DMS79 (cell line): Measurements from ENCODE around the gene PLXNA4.

ENCODE experiments used
- DNase-seq: peaks from one replicate; lab custom pipeline; 2025; lab: John Stamatoyannopoulos, UW

The PLXNA4 gene

DNA sequence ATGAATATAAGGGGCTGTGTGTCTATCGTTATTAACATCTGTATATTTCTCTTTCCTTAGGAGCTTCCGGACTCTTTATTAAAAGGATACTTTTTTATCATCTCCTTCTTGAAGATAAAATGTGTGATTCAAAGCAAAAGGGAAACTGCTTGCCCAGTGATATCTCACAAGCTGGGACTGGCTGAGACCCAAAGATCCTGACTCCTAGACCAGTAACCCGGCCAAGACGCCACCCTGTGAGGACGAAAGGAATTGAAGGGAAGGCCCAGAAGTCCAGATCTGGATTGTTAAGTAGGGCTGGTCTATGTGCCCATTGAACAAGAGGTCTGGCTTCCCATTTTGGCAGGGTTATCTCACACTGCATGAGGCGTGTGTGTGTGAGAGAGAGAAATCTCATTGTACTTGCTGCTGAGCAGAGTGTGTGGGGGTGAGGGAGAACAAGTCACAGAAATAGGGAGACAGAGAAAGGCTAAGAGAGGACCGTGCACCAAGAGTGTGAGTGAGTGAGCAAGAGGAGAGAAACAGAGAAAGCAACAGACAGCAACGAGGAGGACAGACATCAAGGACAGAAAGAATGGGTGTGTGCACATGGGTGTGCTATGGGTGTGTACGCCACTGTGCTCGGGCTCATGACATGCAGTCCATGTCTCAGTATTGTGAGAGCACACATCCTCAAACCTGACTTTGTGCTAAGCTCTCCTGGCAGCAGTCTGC lies 75.4 kb downstream of the PLXNA4 start:
- no peak for DNase-seq

GRCh38 chr7:132499487-132499886 lies 76.8 kb downstream of the PLXNA4 start:
- DNase-seq = no peak

GRCh38 chr7:132499065-132499464 lies 77.2 kb downstream of the PLXNA4 start:
- no peak for DNase-seq

DNA sequence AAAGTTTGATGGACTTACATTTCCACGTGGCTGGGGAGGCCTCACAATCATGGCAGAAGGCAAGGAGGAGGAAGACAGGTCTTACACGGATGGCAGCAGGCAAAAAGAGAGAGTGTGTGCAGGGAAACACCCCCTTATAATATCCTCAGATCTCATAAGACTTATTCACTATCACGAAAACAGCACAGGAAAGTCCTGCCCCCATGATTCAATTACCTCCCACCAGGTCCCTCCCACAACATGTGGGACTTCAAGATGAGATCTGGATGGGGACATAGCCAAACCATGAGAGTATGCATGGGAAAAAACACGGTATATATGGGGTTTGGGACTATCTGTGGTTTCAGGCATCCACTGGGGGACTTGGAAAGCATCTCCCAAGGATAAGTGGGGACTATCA lies 78.0 kb downstream of the PLXNA4 start:
- DNase-seq = no peak

GRCh38 chr7:132497098-132497497 lies 79.2 kb downstream of the PLXNA4 start:
- DNase-seq = no peak

DNA sequence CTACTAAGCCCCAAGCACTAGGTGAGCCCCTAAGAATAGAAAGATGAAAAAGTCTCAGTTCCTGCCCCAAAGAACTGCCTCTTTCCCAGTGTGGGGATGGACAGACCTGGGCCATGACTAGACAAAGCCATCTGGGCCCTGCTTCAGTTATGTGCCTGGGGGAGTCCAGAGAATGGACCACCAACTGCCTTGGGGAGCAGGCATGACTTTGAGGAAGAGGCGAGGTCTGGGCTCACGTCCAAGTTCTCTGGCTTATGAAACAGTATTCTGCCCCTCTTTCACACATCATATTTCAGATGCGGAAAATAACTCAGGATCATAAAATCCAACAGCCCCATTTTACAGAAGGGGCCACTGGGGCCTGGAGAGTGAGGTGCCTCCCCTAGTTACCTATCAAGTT lies 80.3 kb downstream of the PLXNA4 start:
- DNase-seq = no peak

GRCh38 chr7:132494474-132494873 lies 81.8 kb downstream of the PLXNA4 start:
- no peak for DNase-seq

- peak; percentile 57 for DNase-seq
Observed at GRCh38 chr7:132492823-132493445, 83.3 kb downstream of the PLXNA4 start.

GRCh38 chr7:132491391-132491945 lies 84.8 kb downstream of the PLXNA4 start:
- DNase-seq = no peak

- no peak for DNase-seq
Observed at GRCh38 chr7:132490474-132490873, 85.8 kb downstream of the PLXNA4 start.

GRCh38 chr7:132489776-132490237 lies 86.5 kb downstream of the PLXNA4 start:
- DNase-seq = no peak

- DNase-seq = no peak
Observed at GRCh38 chr7:132488634-132489302, 87.5 kb downstream of the PLXNA4 start.

DNA sequence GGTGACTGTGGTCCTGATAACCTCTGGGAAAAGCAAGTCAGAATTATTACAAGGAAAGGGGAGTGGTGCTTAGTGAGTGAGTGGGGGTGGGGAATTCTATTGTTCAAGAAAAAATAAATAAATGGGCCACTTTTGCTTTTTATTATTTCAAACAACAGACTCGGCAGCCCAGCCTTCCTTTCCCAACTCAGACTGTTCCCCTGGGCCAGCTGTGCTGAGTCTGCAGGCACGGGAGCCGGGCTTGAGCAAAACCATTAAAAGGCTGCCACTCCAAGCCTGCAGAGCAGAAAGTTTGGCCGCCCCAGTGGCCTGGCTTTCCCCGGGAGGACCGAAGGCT lies 90.0 kb downstream of the PLXNA4 start:
- no peak for DNase-seq

- no peak for DNase-seq
Observed at GRCh38 chr7:132485600-132486273, 90.5 kb downstream of the PLXNA4 start.

- no peak for DNase-seq
Observed at GRCh38 chr7:132485136-132485535, 91.1 kb downstream of the PLXNA4 start.

DNA sequence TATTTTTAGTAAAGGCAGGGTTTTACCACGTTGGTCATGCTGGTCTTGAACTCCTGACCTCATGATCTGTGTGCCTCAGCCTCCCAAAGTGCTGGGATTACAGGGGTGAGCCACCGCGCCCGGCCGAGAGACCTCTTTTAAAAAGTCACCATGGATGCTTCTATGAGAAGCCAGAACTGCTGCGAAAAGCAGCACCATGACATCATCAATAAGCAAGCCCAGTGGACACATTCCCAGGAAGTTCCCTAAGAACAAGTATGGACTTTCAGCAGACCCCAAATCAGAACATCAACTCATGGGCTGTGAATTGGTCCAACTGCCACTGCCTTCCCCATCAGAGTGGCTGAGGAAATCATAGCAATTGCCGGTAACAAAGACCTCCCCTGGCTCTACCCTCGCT lies 93.4 kb downstream of the PLXNA4 start:
- DNase-seq = no peak

- peak; percentile 85 for DNase-seq
Observed at GRCh38 chr7:132480534-132480933, 95.7 kb downstream of the PLXNA4 start.

GRCh38 chr7:132476541-132476940 lies 99.7 kb downstream of the PLXNA4 start:
- no peak for DNase-seq

- DNase-seq = no peak
Observed at GRCh38 chr7:132475669-132476116, 100.6 kb downstream of the PLXNA4 start.

GRCh38 chr7:132475037-132475668 lies 101.1 kb downstream of the PLXNA4 start:
- DNase-seq = no peak

- no peak for DNase-seq
Observed at GRCh38 chr7:132472463-132473120, 103.7 kb downstream of the PLXNA4 start.
